GF-D8 (cell line): ENCODE data around the gene FANCD2.
"Not testable (repeated sequence)": the region's sequence is repeated elsewhere in the genome, so short reads cannot be mapped to it uniquely, and the experiment has no call there.

ENCODE experiments used
- DNase-seq: peaks from one replicate; lab custom pipeline; 2025; lab: John Stamatoyannopoulos, UW

Gene FANCD2

GRCh38 chr3:10015461-10015904 lies 10.8 kb upstream of the FANCD2 start:
- peak; percentile 63 for DNase-seq

GRCh38 chr3:10017636-10018292 lies 8.5 kb upstream of the FANCD2 start:
- DNase-seq = no peak

DNA sequence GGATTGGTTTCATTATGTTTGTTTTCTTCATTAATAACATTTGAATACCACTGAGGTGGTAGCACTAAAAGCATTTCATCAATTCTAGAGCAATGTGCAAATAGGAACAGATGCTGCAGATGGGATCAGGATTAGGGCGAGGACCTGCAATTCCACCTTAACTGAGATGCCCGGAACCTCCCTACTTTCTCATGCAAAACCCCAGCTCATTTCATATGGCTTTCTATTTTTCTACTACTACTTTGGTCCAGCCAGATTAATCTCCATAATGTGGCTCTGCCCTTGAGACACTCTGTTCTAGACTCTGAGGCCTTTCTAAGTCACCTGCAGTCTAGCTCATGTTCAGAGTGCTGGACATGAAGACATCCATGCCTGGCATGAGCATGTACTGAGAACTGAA lies 7.4 kb upstream of the FANCD2 start:
- not testable (repeated sequence) for DNase-seq

DNA sequence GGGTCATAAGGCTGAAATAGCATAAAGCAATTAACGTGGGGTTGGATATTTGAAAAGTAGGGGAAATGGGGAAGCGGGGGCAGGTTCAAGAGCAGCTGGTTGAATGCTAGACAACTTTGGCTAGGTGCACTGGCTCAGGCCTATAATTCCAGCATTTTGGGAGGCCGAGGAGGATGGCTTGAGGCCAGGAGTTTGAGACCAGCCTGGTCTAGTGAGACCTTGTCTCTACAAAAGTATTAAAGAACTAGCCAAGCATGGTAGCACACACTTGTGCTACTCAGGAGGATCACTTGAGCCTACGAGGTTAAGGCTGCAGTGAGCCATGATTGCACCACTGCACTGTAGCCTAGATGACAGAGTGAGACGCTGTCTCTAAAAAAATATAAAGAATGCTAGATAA lies 6.9 kb upstream of the FANCD2 start:
- no peak for DNase-seq

- no peak for DNase-seq
Measured at GRCh38 chr3:10021856-10022775, 4.1 kb upstream of the FANCD2 start.

GRCh38 chr3:10023587-10024310 lies 2.5 kb upstream of the FANCD2 start:
- no peak for DNase-seq

DNA sequence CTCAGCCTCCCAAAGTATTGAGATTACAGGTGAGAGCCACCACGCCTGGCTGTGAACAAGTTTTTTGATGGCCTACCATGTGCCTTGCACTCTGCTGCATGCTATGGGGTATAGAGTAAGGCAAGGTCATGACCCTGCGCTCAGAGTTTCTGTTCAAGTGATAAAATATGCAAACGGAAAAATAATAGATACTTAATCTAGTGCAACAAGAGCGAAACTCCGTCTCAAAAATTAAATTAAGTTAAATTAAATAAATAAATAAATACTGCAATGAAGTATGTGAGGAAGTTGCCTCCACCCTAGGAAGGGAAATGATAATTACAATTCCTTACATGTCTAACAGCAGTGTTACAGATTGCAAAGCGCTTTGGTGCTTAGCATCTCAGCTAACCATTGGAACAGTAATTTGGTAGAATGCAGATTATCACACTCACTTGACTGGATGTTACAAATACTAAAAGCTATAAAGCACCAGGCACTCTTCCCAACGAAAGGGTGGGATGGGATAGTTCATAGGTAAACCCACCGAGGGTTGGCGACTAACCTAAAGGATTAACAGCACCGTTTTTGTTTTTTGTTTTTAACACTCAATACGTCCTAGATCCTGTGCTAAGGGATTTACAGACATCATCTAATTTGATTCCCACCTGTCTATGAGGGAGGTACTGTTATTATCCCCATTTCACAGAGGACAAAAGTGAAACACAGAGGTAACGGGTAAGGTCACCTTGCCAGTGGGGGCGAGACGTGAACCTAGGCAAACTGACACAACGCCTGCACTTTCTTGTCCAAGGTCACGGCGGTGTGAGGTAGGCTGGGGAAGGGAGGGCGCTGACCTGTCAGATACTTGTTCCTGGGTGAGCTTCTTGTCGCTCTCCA lies 793 bp upstream of the FANCD2 start:
- DNase-seq = no peak

DNA sequence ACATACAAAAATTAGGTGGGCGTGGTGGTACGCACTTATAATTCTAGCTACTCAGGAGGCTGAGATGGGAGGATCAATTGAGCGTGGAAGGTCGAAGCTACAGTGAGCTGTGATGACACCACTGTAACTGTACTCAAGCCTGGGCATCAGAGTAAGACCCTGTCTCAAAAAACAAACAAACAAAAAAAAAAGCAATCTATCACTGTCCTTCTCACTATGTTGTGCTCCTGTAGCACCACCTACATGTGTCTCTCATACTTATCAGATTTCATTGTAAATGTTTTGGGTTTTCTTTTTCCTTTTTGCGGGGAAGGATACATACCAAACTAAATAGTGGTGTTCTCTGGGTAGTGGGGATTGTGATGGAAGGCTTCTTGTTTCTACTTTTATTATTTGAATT lies 14.8 kb downstream of the FANCD2 start:
- no peak for DNase-seq

- no peak for DNase-seq
Measured at GRCh38 chr3:10047876-10048275, 21.6 kb downstream of the FANCD2 start.

- not testable (repeated sequence) for DNase-seq
Measured at GRCh38 chr3:10053054-10053453, 26.8 kb downstream of the FANCD2 start.

DNA sequence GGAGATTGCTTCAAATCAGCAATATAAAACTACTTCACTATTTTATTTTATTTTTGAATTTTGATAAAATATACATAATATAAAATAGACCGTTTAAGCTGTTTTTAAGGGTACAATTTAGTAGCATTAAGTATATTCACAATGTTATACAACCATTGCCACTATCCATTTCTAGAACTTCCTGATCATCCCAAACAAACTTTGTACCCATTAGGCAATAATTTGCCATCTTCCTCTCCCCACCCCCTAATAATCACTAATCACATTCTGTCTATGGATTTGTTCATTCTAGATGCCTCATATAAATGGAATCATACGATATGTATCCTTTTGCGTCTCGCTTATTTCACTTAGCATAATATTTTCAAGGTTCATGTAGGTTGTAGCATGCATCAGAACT lies 28.9 kb downstream of the FANCD2 start:
- DNase-seq = no peak

DNA sequence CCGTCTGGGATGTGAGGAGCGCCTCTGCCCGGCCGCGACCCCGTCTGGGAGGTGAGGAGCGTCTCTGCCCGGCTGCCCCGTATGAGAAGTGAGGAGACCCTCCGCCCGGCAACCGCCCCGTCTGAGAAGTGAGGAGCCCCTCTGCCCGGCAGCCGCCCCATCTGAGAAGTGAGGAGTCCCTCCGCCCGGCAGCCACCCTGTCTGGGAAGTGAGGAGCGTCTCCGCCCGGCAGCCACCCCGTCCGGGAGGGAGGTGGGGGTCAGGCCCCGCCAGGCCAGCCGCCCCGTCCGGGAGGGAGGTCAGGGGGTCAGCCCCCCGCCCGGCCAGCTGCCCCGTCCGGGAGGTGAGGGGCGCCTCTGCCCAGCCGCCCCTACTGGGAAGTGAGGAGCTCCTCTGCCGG lies 43.8 kb downstream of the FANCD2 start:
- DNase-seq = not testable (repeated sequence)

GRCh38 chr3:10074666-10075065 lies 48.4 kb downstream of the FANCD2 start:
- no peak for DNase-seq

DNA sequence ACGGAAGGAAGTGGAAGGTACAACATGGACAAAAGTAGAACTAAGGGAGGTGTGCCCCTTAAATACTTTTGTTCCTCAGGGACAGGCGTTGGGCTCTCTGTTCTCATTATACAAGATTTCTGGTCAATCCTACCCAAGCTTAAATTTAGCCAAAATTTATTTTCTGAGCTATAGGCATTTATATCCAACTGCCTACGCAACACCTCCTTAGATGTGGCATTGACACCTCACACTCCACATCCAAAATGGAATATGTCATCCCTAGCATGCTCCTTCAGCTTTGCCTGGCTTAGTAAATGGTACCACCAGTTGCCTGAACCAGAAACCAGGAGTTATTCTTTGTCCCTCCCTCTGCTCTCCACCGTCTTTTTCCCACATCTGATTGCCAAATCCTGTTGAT lies 55.6 kb downstream of the FANCD2 start:
- no peak for DNase-seq

DNA sequence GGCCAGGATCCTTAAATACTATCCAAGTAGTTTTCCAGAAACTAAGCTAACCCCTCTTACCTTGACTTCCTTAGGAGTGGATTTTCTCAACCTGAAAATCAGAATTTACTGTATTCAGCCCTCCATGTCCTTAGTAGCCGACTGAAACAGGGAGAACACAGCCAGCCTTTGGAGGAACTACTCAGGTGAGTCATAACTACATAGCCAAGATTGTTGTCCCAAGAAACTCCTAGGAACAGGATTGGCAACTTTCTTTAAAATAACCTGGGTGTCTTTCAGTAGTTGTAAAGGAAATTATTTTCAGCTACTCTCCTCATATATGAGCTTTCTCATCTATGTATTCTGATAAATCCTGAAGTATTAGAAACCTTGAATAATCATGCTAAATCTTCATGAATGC lies 59.5 kb downstream of the FANCD2 start:
- DNase-seq = no peak

GRCh38 chr3:10088256-10088655 lies 62.0 kb downstream of the FANCD2 start:
- DNase-seq = no peak

- DNase-seq = no peak
Measured at GRCh38 chr3:10090179-10090578, 63.9 kb downstream of the FANCD2 start.

- not testable (repeated sequence) for DNase-seq
Measured at GRCh38 chr3:10090774-10091173, 64.5 kb downstream of the FANCD2 start.

DNA sequence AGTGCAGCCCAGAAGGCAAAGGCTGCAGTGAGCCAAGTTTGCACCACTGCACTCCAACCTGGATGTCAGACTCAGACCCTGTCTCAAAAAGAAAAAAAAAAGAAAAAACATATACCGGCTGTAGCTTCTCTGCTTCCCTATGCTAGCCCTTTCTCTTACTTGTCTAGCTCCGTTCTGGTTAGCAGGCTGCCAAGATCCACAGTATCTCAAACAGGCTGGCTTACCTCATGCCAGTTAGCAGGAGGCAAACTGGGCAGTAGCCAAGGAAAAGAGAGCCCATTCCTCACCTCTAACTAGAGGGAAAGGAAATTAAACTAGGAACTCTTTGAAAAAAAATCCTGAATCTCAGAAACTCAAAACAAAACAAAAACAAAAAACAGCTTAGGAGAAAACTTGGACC lies 65.2 kb downstream of the FANCD2 start:
- not testable (repeated sequence) for DNase-seq

- DNase-seq = no peak
Measured at GRCh38 chr3:10093678-10094077, 67.4 kb downstream of the FANCD2 start.

DNA sequence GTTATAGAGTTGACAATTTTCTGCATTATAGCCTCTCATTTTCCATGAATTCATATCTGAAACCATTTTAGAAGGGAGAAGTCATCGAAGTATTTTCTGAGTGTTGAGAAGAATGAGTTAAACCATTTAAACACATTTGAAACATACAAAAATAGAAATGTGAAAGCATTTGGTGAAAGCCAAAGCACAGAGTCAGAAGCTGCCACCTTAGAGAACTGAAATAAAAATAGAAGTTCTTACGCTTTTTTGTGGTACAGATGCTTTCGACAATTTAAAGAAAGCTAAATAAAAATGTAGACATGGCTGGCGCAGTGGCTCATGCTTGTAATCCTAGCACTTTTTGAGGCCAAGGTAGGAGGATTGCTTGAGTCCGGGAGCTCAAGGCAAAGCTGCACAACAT lies 72.8 kb downstream of the FANCD2 start:
- DNase-seq = no peak

- DNase-seq = no peak
Measured at GRCh38 chr3:10106919-10107318, 80.7 kb downstream of the FANCD2 start.
